Naive thymus-derived CD8-positive, alpha-beta T cell (primary cell): ENCODE data around the gene KCNE4. TPM values are rescaled to one million over a fixed set of nuclear protein-coding genes. Genes with fewer than 3 reads are reported as not detected.

Experiments
- ATAC-seq, 2 donors: fragments of 150-1000 bp; cut with Tn5 transposase in 1 of 2; sonication (Bioruptor Pico), chemical (Tn5 transposase) in 1 of 2; 1 replicate in 1 of 2; 2 replicates in 1 of 2; pipeline ENCODE4 v1.10.0; 2021; ENCODE audit warnings: mild to moderate bottlenecking in 2 of 2, moderate library complexity in 2 of 2
- POLR2A ChIA-PET: fragments of 350-600 bp; sonication (Branson Sonifier 250); formaldehyde crosslinking; loops from one replicate; lab custom pipeline; 2021; ENCODE audit warnings: antibody characterized with exemption; lab: Charles Lee
- DNase-seq, 10 donors: peaks; one replicate each; pipeline versions ENCODE4 v3.0.0 to v3.0.0-alpha.2; 2020 to 2022
- H3K27ac Mint-ChIP-seq, 10 donors: one replicate each; pipeline ENCODE4 v1.8.0; 2020 to 2022; ENCODE audit warnings: mild to moderate bottlenecking in 10 of 10, mixed read lengths in 10 of 10, moderate library complexity in 4 of 10, inconsistent platforms in 1 of 10
- H3K27me3 Mint-ChIP-seq, 5 donors: one replicate each; pipeline ENCODE4 v1.8.0; 2021 to 2022; ENCODE audit warnings: mixed read lengths in 5 of 5
- H3K36me3 Mint-ChIP-seq, 3 donors: one replicate each; pipeline ENCODE4 v1.8.0; 2020 to 2022; ENCODE audit warnings: mixed read lengths in 3 of 3, mild to moderate bottlenecking in 2 of 3, inconsistent platforms in 1 of 3
- H3K4me1 Mint-ChIP-seq, 4 donors: one replicate each; pipeline ENCODE4 v1.8.0; 2021 to 2022; ENCODE audit warnings: mixed read lengths in 4 of 4
- H3K4me3 Mint-ChIP-seq, 10 donors: one replicate each; pipeline ENCODE4 v1.8.0; 2020 to 2022; ENCODE audit warnings: mild to moderate bottlenecking in 10 of 10, mixed read lengths in 10 of 10, moderate library complexity in 6 of 10, inconsistent platforms in 1 of 10
- H3K9me3 Mint-ChIP-seq, 9 donors: one replicate each; pipeline ENCODE4 v1.8.0; 2020 to 2022; ENCODE audit warnings: mixed read lengths in 9 of 9, mild to moderate bottlenecking in 3 of 9, inconsistent platforms in 1 of 9, moderate library complexity in 1 of 9
- polyA plus RNA-seq, 3 donors: library from polyadenylated mRNA; unstranded; fragments of 300-500 nt; fragmentation: Illumina TruSeq; gene quantifications; one replicate each; pipeline ENCODE4 v1.2.3, GENCODE V29; 2021
- total RNA-seq, 8 experiments: library from RNA in 2 of 8; stranded (reverse) in 2 of 8; gene quantifications; one replicate each; pipeline ENCODE4 v1.2.3 and lab custom pipeline; 2021 to 2026

KCNE4 gene
- total and polyA plus RNA-seq, 5 experiments from 2014 or later = not detected

GRCh38 chr2:223100061-223100511 is 48.1 kb downstream of the KCNE4 start:
- DNase-seq (no peak), ATAC-seq (no peak)
- no peak overlapping the region for H3K4me3 Mint-ChIP-seq
- no peaks in the 10 kb centered on the region for H3K36me3 Mint-ChIP-seq
- peaks cover 0 to 3% (median 0%) of the 10 kb centered on the region in 9 donors for H3K9me3 Mint-ChIP-seq
- no peaks in the 10 kb centered on the region for H3K4me1 Mint-ChIP-seq
- H3K27ac Mint-ChIP-seq = no peak overlapping the region
- POLR2A ChIA-PET = no interaction called here
- H3K27me3 Mint-ChIP-seq = peaks cover 0 to 4% (median 2%) of the 10 kb centered on the region in 5 donors

GRCh38 chr2:223101340-223102039 is 49.5 kb downstream of the KCNE4 start:
- H3K4me1 Mint-ChIP-seq = no peaks in the 10 kb centered on the region
- no peaks in the 10 kb centered on the region for H3K36me3 Mint-ChIP-seq
- no peak for DNase-seq
- no peak for ATAC-seq
- no peak overlapping the region for H3K27ac Mint-ChIP-seq
- H3K9me3 Mint-ChIP-seq = peaks cover 0 to 2% (median 0%) of the 10 kb centered on the region in 9 donors
- POLR2A ChIA-PET = no interaction called here
- peaks cover 0 to 3% (median 1%) of the 10 kb centered on the region in 5 donors for H3K27me3 Mint-ChIP-seq
- no peak overlapping the region for H3K4me3 Mint-ChIP-seq

GRCh38 chr2:223102040-223102400 is 50.0 kb downstream of the KCNE4 start:
- no peak for ATAC-seq
- no peak overlapping the region for H3K27ac Mint-ChIP-seq
- no peaks in the 10 kb centered on the region for H3K36me3 Mint-ChIP-seq
- H3K9me3 Mint-ChIP-seq = peaks cover 0 to 2% (median 0%) of the 10 kb centered on the region in 9 donors
- no peak overlapping the region for H3K4me3 Mint-ChIP-seq
- POLR2A ChIA-PET = no interaction called here
- no peaks in the 10 kb centered on the region for H3K4me1 Mint-ChIP-seq
- peaks cover 0 to 3% (median 1%) of the 10 kb centered on the region in 5 donors for H3K27me3 Mint-ChIP-seq
- no peak for DNase-seq

- Mint-ChIP-seq H3K36me3 (no peaks in the 10 kb centered on the region), H3K27me3 (peaks cover 0 to 3% (median under 1%) of the 10 kb centered on the region in 5 donors), H3K4me3 (no peak overlapping the region), H3K9me3 (peaks cover 0 to 2% (median 0%) of the 10 kb centered on the region in 9 donors), H3K4me1 (no peaks in the 10 kb centered on the region), H3K27ac (no peak overlapping the region)
- ATAC-seq = no peak
- POLR2A ChIA-PET = no interaction called here
- DNase-seq = no peak
Observed at GRCh38 chr2:223102450-223102849, 50.5 kb downstream of the KCNE4 start.

GRCh38 chr2:223104336-223105132 is 52.5 kb downstream of the KCNE4 start:
- peaks cover 0 to 2% (median 0%) of the 10 kb centered on the region in 9 donors for H3K9me3 Mint-ChIP-seq
- H3K27me3 Mint-ChIP-seq = peaks cover 0 to 7% (median 3%) of the 10 kb centered on the region in 5 donors
- POLR2A ChIA-PET = no interaction called here
- H3K4me1 Mint-ChIP-seq = no peaks in the 10 kb centered on the region
- no peak for ATAC-seq
- H3K4me3 Mint-ChIP-seq = no peak overlapping the region
- H3K27ac Mint-ChIP-seq = no peak overlapping the region
- no peak for DNase-seq
- no peaks in the 10 kb centered on the region for H3K36me3 Mint-ChIP-seq

Other genes with a start within 250 kb of the KCNE4 start
- gene ACSL3, start 191.2 kb upstream of the KCNE4 start, total RNA-seq = 10 to 100 TPM; 37.8 to 43.1 TPM
- 10 to 100 TPM; 27.8 to 32.5 (median 31.2) TPM for gene ACSL3, start 191.2 kb upstream of the KCNE4 start, polyA plus RNA-seq